GM18861 (cell line): ENCODE results near the gene EOLA2.
"Not testable (repeated sequence)": the region's sequence is repeated elsewhere in the genome, so short reads cannot be mapped to it uniquely, and the experiment has no call there.

Source experiments
- ATAC-seq: cut with Tn5 transposase; IDR thresholded peaks from one replicate; pipeline ENCODE4 v1.9.1; 2021; ENCODE audit not compliant: unreplicated experiment

Gene EOLA2

GRCh38 chrX:149938427-149938880 lies at the start of gene EOLA2:
Gene EOLA2, minus strand, starts transcription at chrX:149938491. Its CDS starts 4,617 bp downstream, at chrX:149933874.
- ATAC-seq: peak; percentile 81

- ATAC-seq: peak; percentile 86
These were observed 49.3 kb upstream of the EOLA2 start for GRCh38 chrX:149987613-149988012.

- no peak for ATAC-seq
These were observed 46.1 kb upstream of the EOLA2 start for GRCh38 chrX:149984411-149984810.

DNA sequence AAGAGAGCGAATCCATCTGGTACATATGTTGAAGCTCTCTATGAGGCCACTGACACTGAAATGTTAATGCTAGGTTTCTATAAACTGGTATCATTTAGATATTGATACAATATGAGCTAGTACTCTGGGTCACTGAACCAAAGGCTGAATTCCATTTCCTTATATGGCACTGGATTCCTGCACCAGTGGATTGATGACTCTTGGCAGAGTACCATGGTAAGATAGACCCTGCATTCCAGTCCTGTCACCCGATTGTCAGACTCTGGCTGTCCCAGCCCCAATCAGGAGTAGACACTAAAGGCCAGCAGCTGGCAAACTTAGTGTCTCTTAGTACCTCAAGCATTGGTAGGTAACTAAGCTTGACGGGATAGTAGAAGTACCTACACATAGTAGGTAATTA lies 44.0 kb upstream of the EOLA2 start:
- ATAC-seq: no peak

GRCh38 chrX:149979126-149979644 lies 40.9 kb upstream of the EOLA2 start:
- no peak for ATAC-seq

GRCh38 chrX:149962859-149963757 lies 24.8 kb upstream of the EOLA2 start:
- peak; percentile 86 for ATAC-seq

GRCh38 chrX:149962010-149962409 lies 23.7 kb upstream of the EOLA2 start:
- ATAC-seq: no peak

DNA sequence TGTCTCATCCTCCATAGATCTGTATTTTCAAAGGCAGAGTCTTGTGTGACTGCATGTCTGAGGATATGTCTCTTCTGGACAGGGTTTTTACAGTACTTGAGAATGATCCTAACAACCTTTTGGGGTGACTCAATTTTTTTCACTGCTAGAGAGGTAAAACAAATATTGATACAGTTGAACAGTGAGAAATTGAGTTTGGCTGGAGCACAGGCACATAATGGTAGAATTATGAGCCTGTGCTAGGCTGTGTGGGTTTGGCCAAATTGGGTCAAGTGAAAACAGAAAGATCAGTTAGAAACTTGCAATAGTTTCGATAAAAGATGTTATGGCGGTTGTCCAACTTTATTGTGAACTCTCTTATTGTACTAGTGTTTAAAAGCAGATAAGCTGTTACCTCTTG lies 23.3 kb upstream of the EOLA2 start:
- ATAC-seq: no peak

DNA sequence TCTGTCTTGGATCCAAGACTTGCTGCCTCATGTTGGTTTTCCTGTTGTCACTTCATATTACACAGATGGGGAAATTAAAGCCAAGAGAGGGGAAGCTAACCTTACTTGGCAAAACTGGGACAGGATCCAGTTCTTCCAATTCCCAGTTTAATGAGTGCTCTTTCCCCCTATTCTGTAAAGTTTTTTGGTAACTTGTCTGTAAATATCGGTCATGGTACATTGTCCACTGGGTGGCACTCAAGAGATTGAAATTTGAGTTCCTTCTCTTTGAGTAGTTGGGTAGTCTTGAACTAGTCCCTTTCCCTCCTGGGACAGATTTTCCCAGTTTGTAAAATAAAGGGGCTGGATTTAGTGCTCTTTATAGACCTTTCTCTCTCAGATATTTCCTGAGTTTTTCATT lies 12.4 kb upstream of the EOLA2 start:
- no peak for ATAC-seq

GRCh38 chrX:149949743-149950436 lies 11.6 kb upstream of the EOLA2 start:
- ATAC-seq: no peak

GRCh38 chrX:149948016-149948415 lies 9.7 kb upstream of the EOLA2 start:
- ATAC-seq: no peak

DNA sequence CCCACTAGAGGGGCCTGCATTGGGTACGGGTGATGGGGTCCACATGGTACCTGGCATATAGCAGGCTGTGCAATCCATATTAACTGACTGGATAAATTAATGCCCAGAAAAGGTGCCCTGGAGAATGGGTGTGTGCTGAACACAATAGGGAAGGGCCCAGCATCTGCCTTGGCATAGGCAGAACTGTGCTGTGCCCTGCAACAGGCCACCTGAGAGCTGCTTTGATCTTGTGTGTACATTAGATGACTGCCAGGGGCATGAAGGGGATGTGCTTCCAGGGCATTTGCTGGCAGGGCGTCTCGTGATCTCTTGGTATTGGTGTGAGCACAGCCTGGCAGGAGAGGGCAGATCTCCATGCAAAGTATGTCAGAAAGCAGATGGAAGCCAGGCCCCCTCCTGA lies 8.6 kb upstream of the EOLA2 start:
- not testable (repeated sequence) for ATAC-seq

- not testable (repeated sequence) for ATAC-seq
These were observed 7.5 kb upstream of the EOLA2 start for GRCh38 chrX:149945820-149946219.

GRCh38 chrX:149945087-149945670 lies 6.9 kb upstream of the EOLA2 start:
- not testable (repeated sequence) for ATAC-seq

GRCh38 chrX:149940674-149941024 lies 2.4 kb upstream of the EOLA2 start:
- ATAC-seq: not testable (repeated sequence)

DNA sequence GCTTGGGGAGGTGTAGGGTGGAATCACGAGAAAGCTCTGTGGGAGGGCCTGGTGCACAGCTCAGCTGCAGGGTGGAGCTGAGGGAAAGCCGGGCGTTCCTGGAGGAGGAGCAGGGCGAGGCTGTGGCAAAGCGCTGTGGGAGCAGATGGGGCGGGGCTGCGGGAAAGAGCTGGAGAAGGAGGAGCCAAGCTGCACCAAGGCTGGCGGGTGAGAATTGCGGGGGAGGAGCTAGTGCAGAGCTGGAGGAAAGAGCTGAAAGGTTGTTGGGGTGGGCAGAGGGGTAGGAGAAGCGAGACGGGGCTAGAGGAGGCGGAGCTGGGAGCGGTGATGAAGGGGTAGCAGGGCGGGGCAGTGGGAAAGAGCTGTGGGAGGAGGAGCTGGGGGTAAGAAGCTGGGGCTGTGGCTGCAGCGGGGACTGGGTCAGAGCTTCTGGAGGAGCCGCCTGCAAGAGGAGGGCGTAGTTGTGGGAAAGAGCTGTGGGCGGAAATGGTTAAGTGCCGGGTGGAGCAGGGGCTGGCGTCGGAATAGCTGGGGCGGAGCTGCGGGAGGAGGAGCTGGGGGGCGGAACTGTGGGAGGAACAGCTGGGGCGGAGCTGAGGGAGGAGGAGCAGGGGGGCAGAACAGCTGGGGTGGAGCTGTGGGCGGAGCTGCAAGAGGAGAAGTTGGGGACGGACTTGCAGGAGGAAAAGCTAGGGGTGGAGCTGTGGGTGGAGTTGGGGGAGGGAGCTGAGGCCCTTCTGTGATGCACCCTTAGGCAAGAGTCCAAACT lies 1.8 kb upstream of the EOLA2 start:
- ATAC-seq: peak; percentile 42

DNA sequence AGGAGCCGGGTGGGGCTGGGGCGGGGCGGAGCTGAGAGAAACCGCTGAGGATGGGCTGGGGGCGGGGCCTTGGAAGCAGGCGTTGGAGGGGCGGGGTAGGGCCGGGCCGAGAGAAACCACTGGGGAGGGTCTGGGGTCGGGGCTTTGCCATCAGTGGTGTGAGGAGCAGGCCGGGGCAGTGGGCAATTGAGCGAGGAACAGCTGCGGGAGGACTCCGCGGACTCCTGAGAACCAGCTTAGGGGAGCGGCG lies 1.3 kb upstream of the EOLA2 start:
- no peak for ATAC-seq

DNA sequence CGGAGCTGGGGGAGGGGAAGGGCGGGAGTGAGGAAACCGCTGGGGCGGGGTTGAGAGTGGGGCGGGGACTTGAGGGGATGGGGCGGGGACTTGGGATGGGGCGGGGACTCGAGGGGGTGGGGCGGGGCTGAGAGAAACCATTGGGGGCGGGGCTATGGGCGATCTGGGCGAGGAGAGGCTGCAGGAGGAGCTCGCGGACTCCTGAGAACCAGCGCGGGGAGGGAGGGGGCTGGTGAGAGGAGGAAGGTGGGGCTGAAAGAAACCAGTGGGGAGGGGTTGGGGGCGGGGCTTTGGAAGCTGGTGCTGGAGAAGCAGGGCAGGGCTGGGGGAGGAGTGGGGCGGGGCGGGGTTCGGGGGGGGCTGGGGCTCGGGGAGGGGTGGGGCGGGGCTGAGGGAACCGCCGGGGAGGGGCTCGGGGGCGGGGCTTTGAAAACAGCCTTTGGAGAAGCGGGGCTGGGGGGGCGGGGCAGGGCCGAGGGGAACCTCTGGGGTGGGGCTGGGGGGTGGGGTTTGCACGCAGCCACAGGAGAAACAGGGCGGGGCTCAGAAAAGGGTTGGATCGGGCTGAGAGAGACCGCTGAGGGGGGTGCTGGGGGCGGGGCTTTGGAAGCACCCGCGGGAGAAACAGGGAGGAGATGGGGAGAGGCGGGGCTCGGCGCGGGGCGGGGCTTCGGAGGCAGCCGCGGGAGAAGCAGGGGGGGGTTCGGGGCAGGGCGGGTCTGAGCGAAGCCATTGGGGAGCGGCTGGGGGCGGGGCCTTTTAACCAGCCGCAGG lies 777 bp upstream of the EOLA2 start:
- no peak for ATAC-seq

DNA sequence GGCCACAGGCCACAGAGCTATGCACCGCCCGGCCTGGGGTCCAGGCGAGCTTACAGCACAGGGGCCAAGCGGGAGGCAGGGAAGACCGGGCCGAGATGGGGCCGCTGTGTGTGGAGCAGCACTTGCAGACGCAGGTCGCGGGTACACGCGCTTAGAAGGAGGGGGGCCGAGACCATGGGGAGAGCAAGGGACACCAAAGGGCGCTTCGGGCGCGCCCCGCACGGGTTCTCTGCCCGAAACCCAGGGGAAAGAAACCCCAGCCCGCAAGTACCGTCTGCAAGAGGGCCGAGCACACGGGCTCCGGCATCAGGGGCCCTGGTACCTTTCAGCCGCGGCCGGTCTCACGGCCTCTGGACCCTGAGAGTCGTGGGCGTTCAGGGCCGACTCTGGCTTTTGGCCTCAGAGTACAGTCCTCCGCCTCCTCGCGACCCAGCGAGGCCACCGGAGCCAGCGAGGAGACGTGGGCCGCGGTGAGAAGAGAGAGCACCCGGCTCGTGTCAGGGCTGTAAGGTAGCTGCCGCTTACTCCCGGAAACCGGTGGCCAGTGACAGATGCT lies 342 bp downstream of the EOLA2 start:
- no peak for ATAC-seq

DNA sequence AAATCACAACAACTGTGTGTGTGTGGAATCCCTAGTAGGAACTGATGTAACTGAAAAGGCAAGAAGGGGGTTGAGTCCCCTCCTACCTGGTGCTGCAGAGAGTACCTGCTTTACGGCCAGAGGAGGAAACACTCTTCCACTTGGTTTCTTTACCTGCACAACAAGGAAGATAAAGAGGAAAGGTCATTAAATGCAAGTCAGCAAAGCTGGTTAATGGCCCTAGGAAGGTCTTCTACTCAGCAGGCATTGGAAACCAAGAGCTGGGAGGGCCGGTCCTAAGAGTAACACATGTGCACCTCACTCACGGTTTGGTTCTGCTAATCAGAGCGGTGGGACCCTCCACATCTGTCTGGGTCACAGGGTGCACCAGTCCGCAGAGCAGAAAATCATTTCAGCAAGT lies 963 bp downstream of the EOLA2 start:
- not testable (repeated sequence) for ATAC-seq
